Measurements from ENCODE around the gene SOD3.

The SOD3 gene

GRCh38 chr4:24846716-24847115 is 51.3 kb downstream of the SOD3 start:
- DNase-seq: no peak

- DNase-seq: no peak
These were observed 54.0 kb downstream of the SOD3 start for GRCh38 chr4:24849351-24849750.

GRCh38 chr4:24849756-24850155 is 54.4 kb downstream of the SOD3 start:
- DNase-seq: no peak

All from hematopoietic multipotent progenitor cell treated with erythropoietin and hydrocortisone succinate and interleukin-3 and kit ligand, for 6 days (in vitro differentiated cells).